Hepatocyte (in vitro differentiated cells): ENCODE measurements around the gene PRKACA. TPM values are rescaled to one million over a fixed set of nuclear protein-coding genes. Genes with fewer than 3 reads are reported as not detected.

Experiments
- DNase-seq: peaks from one replicate; pipeline ENCODE4 v3.0.0-alpha.2; 2016; ENCODE audit warnings: low spot score
- H2AFZ ChIP-seq: fragments of 200-600 bp; sonication (generic); 2 replicates; pipeline ENCODE4 v1.6.0; 2016; ENCODE audit warnings: antibody characterized with exemption, mild to moderate bottlenecking
- H3K27ac ChIP-seq: fragments of 200-600 bp; sonication (generic); 2 replicates; pipeline ENCODE4 v1.5.1; 2016; ENCODE audit warnings: mild to moderate bottlenecking
- H3K27me3 ChIP-seq: fragments of 200-600 bp; sonication (generic); 2 replicates; pipeline ENCODE4 v1.6.1; 2016
- H3K36me3 ChIP-seq: fragments of 200-600 bp; sonication (generic); replicated peaks from 2 replicates; pipeline ENCODE4 v1.5.1; 2016; ENCODE audit warnings: low read depth; ENCODE audit not compliant: insufficient read depth
- H3K4me1 ChIP-seq: fragments of 200-600 bp; sonication (generic); 2 replicates; pipeline ENCODE4 v1.5.1; 2016; ENCODE audit warnings: mild to moderate bottlenecking, moderate library complexity; ENCODE audit not compliant: insufficient read depth
- H3K4me2 ChIP-seq: fragments of 200-600 bp; sonication (generic); 2 replicates; pipeline ENCODE4 v1.6.0; 2016
- H3K4me3 ChIP-seq: fragments of 200-600 bp; sonication (generic); 2 replicates; pipeline ENCODE4 v1.5.1; 2016; ENCODE audit warnings: mild to moderate bottlenecking
- H3K79me2 ChIP-seq: fragments of 200-600 bp; sonication (generic); 2 replicates; pipeline ENCODE4 v1.6.0; 2017; ENCODE audit warnings: mild to moderate bottlenecking
- H3K9me2 ChIP-seq: fragments of 200-600 bp; sonication (generic); replicated peaks from 2 replicates; pipeline ENCODE4 v1.6.0; 2017; ENCODE audit warnings: mild to moderate bottlenecking; ENCODE audit not compliant: insufficient read depth
- H3K9me3 ChIP-seq: fragments of 200-600 bp; sonication (generic); 2 replicates; pipeline ENCODE4 v1.5.1; 2016; ENCODE audit warnings: low read depth, mild to moderate bottlenecking
- H4K20me1 ChIP-seq: fragments of 200-600 bp; sonication (generic); 2 replicates; pipeline ENCODE4 v1.6.0; 2016; ENCODE audit warnings: mild to moderate bottlenecking; ENCODE audit not compliant: insufficient read depth, poor library complexity, severe bottlenecking
- CTCF ChIP-seq: fragments of 200-600 bp; sonication (generic); IDR thresholded peaks from 2 replicates; pipeline ENCODE4 v1.5.1; 2016; ENCODE audit warnings: antibody characterized with exemption, mild to moderate bottlenecking; ENCODE audit not compliant: poor library complexity
- EZH2 ChIP-seq: fragments of 200-600 bp; sonication (generic); IDR thresholded peaks from 2 replicates; pipeline ENCODE4 v1.6.1; 2016; ENCODE audit warnings: antibody characterized with exemption, mild to moderate bottlenecking, borderline replicate concordance
- EZH2phosphoT487 ChIP-seq: fragments of 200-600 bp; sonication (generic); IDR thresholded peaks from one replicate; pipeline ENCODE4 v1.6.1; 2018; ENCODE audit warnings: antibody characterized with exemption, mild to moderate bottlenecking, low read depth, moderate library complexity; ENCODE audit not compliant: unreplicated experiment, severe bottlenecking
- WGBS: methylation state at CpG from one replicate; pipeline ENCODE4 v1.1.6; 2016; ENCODE audit warnings: low lambda C conversion rate; ENCODE audit errors: missing lambda C conversion rate; 5-methylcytosine and 5-hydroxymethylcytosine counted together
- polyA plus RNA-seq: library from polyadenylated mRNA; unstranded; fragments of >200 nt; fragmentation: Nextera tagmentation; extraction: Ambion mirVana; gene quantifications from 2 replicates; pipeline ENCODE4 v1.2.1, GENCODE V29; 2016
- total RNA-seq: library from RNA; depleted of rRNA; stranded (reverse); fragments of >200 nt; gene quantifications from 2 replicates; pipeline ENCODE4 v1.2.3, GENCODE V29; 2014

The PRKACA gene
- total and polyA plus RNA-seq, 2 experiments from 2014 or later, result 13.4 to 41.5 TPM

- H4K20me1 ChIP-seq, result no peaks in the 10 kb centered on the region
- H3K27me3 ChIP-seq, result no peaks in the 10 kb centered on the region
- peaks cover 17% of the 10 kb centered on the region for H3K4me1 ChIP-seq
- no peak overlapping the region for H2AFZ ChIP-seq
- TF ChIP-seq CTCF (no peak), EZH2 (no peak), EZH2phosphoT487 (no peak)
- no peak overlapping the region for H3K4me3 ChIP-seq
- no peaks in the 10 kb centered on the region for H3K9me2 ChIP-seq
- H3K27ac ChIP-seq, result peak overlapping the region; percentile 23
- H3K36me3 ChIP-seq, result no peaks in the 10 kb centered on the region
- 90% methylated on average over 16 of the region's 16 CpGs for WGBS
- H3K4me2 ChIP-seq, result no peak overlapping the region
- no peaks in the 10 kb centered on the region for H3K79me2 ChIP-seq
- no peak for DNase-seq
- H3K9me3 ChIP-seq, result no peaks in the 10 kb centered on the region
Measured at GRCh38 chr19:14164724-14165493, 47.3 kb upstream of the PRKACA start.

- Histone ChIP-seq H3K79me2 (no peaks in the 10 kb centered on the region), H4K20me1 (no peaks in the 10 kb centered on the region), H2AFZ (no peak overlapping the region), H3K4me2 (no peak overlapping the region), H3K4me3 (no peak overlapping the region), H3K27me3 (no peaks in the 10 kb centered on the region), H3K9me3 (no peaks in the 10 kb centered on the region), H3K36me3 (no peaks in the 10 kb centered on the region), H3K27ac (no peak overlapping the region), H3K9me2 (no peaks in the 10 kb centered on the region), H3K4me1 (peaks cover 17% of the 10 kb centered on the region)
- no peak for DNase-seq
- 79% methylated on average over 7 of the region's 11 CpGs for whole genome bisulfite sequencing
- TF ChIP-seq EZH2 (no peak), EZH2phosphoT487 (no peak)
Measured at GRCh38 chr19:14164082-14164481, 46.5 kb upstream of the PRKACA start.

- no peak overlapping the region for H3K27ac ChIP-seq
- no peaks in the 10 kb centered on the region for H3K79me2 ChIP-seq
- no peak overlapping the region for H3K4me2 ChIP-seq
- H2AFZ ChIP-seq, result no peak overlapping the region
- no peaks in the 10 kb centered on the region for H3K27me3 ChIP-seq
- H3K9me3 ChIP-seq, result no peaks in the 10 kb centered on the region
- H3K4me3 ChIP-seq, result no peak overlapping the region
- TF ChIP-seq EZH2phosphoT487, result no peak
- TF ChIP-seq CTCF, result no peak
- TF ChIP-seq EZH2, result no peak
- H3K4me1 ChIP-seq, result peaks cover 17% of the 10 kb centered on the region
- 98% methylated on average over 38 of the region's 38 CpGs for WGBS
- H4K20me1 ChIP-seq, result no peaks in the 10 kb centered on the region
- H3K9me2 ChIP-seq, result no peaks in the 10 kb centered on the region
- DNase-seq, result no peak
- no peaks in the 10 kb centered on the region for H3K36me3 ChIP-seq
Measured at GRCh38 chr19:14162871-14163297, 45.3 kb upstream of the PRKACA start.

GRCh38 chr19:14161305-14161704 lies 43.7 kb upstream of the PRKACA start:
- Histone ChIP-seq H3K36me3 (no peaks in the 10 kb centered on the region), H3K9me3 (no peaks in the 10 kb centered on the region), H3K4me3 (no peak overlapping the region), H3K4me2 (no peak overlapping the region), H3K4me1 (peaks cover 3% of the 10 kb centered on the region), H2AFZ (no peak overlapping the region), H3K79me2 (no peaks in the 10 kb centered on the region), H3K27ac (no peak overlapping the region), H3K9me2 (no peaks in the 10 kb centered on the region), H4K20me1 (no peaks in the 10 kb centered on the region), H3K27me3 (no peaks in the 10 kb centered on the region)
- 100% methylated on average over 14 of the region's 19 CpGs for WGBS
- no peak for DNase-seq
- TF ChIP-seq EZH2phosphoT487, result no peak
- TF ChIP-seq EZH2, result no peak
- no peak for TF ChIP-seq CTCF
